BE2C (cell line): Measurements from ENCODE around the gene RARB. TPM values are rescaled to one million over a fixed set of nuclear protein-coding genes. Genes with fewer than 3 reads are reported as not detected.

Source experiments
- DNase-seq: peaks from one replicate; pipeline ENCODE4 v3.0.0-alpha.2; 2020
- H3K27me3 ChIP-seq: fragments of 250-450 bp; sonication (Bioruptor Pico); 2 replicates; pipeline ENCODE4 v1.5.1; 2020; ENCODE audit warnings: mild to moderate bottlenecking
- H3K36me3 ChIP-seq: fragments of 250-450 bp; sonication (Bioruptor Pico); 2 replicates; pipeline ENCODE4 v1.5.1; 2020; ENCODE audit warnings: mild to moderate bottlenecking
- H3K4me1 ChIP-seq: fragments of 250-450 bp; sonication (Bioruptor Pico); 2 replicates; pipeline ENCODE4 v1.5.1; 2020
- H3K4me3 ChIP-seq: 2 replicates; pipeline ENCODE4 v1.5.1; 2011; ENCODE audit warnings: low read depth, low read length
- H3K9me3 ChIP-seq: fragments of 250-450 bp; sonication (Bioruptor Pico); 2 replicates; pipeline ENCODE4 v1.5.1; 2020
- polyA plus RNA-seq: library from polyadenylated mRNA; unstranded; fragments of >200 nt; gene quantifications from one replicate; pipeline ENCODE4 v1.2.1, GENCODE V29; 2012; ENCODE audit warnings: low read depth, missing spikeins; ENCODE audit not compliant: insufficient read length, insufficient read depth
- TF ChIP-seq, protein P1 (sequence below): IDR thresholded peaks from 2 replicates; pipeline ENCODE4 v1.5.1; 2012; ENCODE audit warnings: mild to moderate bottlenecking, low read depth, low read length

The RARB gene
- not detected for polyA plus RNA-seq

DNA sequence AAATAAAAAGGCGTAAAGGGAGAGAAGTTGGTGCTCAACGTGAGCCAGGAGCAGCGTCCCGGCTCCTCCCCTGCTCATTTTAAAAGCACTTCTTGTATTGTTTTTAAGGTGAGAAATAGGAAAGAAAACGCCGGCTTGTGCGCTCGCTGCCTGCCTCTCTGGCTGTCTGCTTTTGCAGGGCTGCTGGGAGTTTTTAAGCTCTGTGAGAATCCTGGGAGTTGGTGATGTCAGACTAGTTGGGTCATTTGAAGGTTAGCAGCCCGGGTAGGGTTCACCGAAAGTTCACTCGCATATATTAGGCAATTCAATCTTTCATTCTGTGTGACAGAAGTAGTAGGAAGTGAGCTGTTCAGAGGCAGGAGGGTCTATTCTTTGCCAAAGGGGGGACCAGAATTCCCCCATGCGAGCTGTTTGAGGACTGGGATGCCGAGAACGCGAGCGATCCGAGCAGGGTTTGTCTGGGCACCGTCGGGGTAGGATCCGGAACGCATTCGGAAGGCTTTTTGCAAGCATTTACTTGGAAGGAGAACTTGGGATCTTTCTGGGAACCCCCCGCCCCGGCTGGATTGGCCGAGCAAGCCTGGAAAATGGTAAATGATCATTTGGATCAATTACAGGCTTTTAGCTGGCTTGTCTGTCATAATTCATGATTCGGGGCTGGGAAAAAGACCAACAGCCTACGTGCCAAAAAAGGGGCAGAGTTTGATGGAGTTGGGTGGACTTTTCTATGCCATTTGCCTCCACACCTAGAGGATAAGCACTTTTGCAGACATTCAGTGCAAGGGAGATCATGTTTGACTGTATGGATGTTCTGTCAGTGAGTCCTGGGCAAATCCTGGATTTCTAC is at the start of gene RARB:
Gene RARB, plus strand, starts transcription at position 322 of the 847 bp plus-strand sequence. Its CDS starts 469 bp downstream, at position 791.
- H3K9me3 ChIP-seq = no peaks in the 10 kb centered on the region
- H3K36me3 ChIP-seq = no peaks in the 10 kb centered on the region
- TF ChIP-seq, protein P1, sequence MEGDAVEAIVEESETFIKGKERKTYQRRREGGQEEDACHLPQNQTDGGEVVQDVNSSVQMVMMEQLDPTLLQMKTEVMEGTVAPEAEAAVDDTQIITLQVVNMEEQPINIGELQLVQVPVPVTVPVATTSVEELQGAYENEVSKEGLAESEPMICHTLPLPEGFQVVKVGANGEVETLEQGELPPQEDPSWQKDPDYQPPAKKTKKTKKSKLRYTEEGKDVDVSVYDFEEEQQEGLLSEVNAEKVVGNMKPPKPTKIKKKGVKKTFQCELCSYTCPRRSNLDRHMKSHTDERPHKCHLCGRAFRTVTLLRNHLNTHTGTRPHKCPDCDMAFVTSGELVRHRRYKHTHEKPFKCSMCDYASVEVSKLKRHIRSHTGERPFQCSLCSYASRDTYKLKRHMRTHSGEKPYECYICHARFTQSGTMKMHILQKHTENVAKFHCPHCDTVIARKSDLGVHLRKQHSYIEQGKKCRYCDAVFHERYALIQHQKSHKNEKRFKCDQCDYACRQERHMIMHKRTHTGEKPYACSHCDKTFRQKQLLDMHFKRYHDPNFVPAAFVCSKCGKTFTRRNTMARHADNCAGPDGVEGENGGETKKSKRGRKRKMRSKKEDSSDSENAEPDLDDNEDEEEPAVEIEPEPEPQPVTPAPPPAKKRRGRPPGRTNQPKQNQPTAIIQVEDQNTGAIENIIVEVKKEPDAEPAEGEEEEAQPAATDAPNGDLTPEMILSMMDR = no peak
- H3K4me1 ChIP-seq = no peaks in the 10 kb centered on the region
- DNase-seq = peak; percentile 24
- H3K27me3 ChIP-seq = peaks cover 18% of the 10 kb centered on the region
- H3K4me3 ChIP-seq = peak within 1 kb of the TSS; percentile 59

DNA sequence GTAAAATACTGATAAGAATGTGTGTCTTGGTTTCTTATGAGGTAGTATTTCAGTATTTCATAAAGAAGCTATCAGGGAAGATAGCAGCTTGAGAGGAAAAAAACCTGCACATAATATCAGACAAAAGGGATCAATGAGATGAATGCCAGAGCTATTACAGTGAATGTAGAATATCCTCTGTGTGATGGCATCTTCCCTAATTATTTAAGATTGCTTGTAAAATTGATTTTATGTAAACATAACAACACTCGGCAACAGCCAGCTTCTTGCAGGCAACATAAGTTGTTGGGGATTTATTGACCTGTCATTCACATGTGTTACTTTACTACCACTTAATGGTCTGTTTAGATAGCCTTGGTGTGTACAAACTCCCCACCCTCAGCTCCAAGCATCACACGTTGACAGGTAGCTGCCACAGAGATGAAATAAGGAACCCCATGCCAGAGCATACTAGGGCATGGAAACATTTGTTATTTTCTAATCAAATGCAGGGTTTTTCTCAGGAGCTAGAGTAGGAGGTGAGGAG is 49.2 kb upstream of the RARB start:
- no peak for DNase-seq
- Histone ChIP-seq H3K27me3 (no peaks in the 10 kb centered on the region), H3K4me1 (no peaks in the 10 kb centered on the region), H3K9me3 (no peaks in the 10 kb centered on the region), H3K4me3 (no peak overlapping the region), H3K36me3 (no peaks in the 10 kb centered on the region)
- TF ChIP-seq, protein P1 = no peak

DNA sequence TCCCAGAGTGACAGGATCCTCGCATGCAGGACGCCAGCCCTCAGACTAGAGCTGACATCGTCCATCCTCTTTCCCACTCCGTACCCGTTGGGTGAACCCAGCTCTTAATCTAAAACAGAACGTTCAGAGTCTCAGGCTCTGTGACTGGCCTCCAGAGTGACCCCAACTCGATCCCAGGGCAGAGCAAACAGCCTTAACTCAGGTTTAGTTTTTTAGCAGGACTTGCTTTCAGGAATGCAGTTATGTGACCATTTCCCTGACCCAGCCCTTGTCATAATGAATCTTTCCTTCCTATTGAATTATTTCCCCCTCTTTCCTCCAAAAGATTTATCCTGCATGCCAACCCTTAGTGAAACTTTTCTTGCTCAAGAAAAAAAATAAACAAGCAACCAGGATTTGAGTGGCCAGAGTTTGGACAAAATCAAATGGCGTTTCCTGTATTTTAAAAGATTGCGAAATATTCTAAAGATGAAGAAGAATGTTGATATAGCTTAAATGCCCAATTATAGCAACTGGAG is 47.8 kb upstream of the RARB start:
- Histone ChIP-seq H3K4me1 (no peaks in the 10 kb centered on the region), H3K9me3 (no peaks in the 10 kb centered on the region), H3K4me3 (no peak overlapping the region), H3K27me3 (no peaks in the 10 kb centered on the region), H3K36me3 (no peaks in the 10 kb centered on the region)
- TF ChIP-seq, protein P1 = no peak
- no peak for DNase-seq

DNA sequence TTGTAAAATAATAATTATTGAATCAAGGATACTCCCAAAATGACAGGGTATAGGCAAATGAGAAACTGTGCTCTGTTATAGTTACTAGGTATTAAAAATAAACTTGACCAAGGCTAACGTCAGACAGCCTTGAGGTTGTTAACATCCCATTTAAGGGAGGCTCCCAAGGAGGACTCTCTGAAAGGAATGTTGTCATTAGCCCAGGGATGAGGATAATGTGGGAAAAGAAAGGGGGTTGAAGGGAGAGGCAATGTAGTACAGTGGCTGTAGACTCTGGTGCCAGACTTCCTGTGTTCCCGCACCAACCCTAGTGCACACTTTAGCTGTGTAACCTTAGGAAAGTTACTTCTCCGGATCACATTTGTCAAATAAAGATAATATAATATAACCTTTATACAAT is 47.0 kb upstream of the RARB start:
- TF ChIP-seq, protein P1 = no peak
- no peak for DNase-seq
- Histone ChIP-seq H3K27me3 (no peaks in the 10 kb centered on the region), H3K36me3 (no peaks in the 10 kb centered on the region), H3K9me3 (no peaks in the 10 kb centered on the region), H3K4me3 (no peak overlapping the region), H3K4me1 (no peaks in the 10 kb centered on the region)

DNA sequence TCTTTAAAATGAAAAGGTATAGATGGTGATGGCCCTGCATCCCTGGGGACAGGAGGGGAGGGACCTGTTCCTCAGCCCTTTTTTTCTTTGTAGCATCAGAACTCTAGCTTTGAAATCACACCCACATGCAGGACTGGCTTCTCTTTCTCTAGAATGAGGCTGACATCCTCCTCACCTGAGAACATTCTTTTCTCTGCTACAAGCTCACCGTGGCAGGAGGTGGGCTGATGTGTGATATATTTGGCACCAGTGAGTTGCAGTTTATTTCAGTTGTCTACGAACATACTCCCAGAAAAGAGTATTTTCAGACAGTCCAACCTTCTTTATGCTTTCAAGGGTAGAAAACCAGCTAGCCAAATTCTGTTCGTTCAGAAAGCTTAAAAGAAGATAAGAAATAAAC is 43.6 kb upstream of the RARB start:
- TF ChIP-seq, protein P1 = no peak
- DNase-seq = no peak
- Histone ChIP-seq H3K36me3 (no peaks in the 10 kb centered on the region), H3K9me3 (no peaks in the 10 kb centered on the region), H3K4me1 (no peaks in the 10 kb centered on the region), H3K4me3 (no peak overlapping the region), H3K27me3 (no peaks in the 10 kb centered on the region)
